Spleen (tissue), 11 donors: ENCODE results near the gene FAS. TPM values are rescaled to one million over a fixed set of nuclear protein-coding genes. Genes with fewer than 3 reads are reported as not detected.

Experiments
- DNase-seq: peaks from one replicate; pipeline ENCODE4 v3.0.0-alpha.2; 2020
- H3K27ac ChIP-seq, 8 donors: fragments of 200-600 bp; sonication (generic) in 7 of 8; 1 replicate in 4 of 8; 2 replicates in 4 of 8; pipeline versions ENCODE4 v1.5.0 to v1.8.0; 2016 to 2021; ENCODE audit warnings: inconsistent platforms in 4 of 8, mild to moderate bottlenecking in 4 of 8, moderate library complexity in 1 of 8
- H3K27me3 ChIP-seq, 7 donors: fragments of 200-600 bp; sonication (generic) in 6 of 7; replicated peaks in 1 of 7; 1 replicate in 4 of 7; 2 replicates in 3 of 7; pipeline versions ENCODE4 v1.5.0 to v1.8.0; 2016 to 2021; ENCODE audit warnings: inconsistent platforms in 3 of 7, mild to moderate bottlenecking in 1 of 7
- H3K36me3 ChIP-seq, 6 donors: fragments of 200-600 bp; sonication (generic) in 5 of 6; 1 replicate in 4 of 6; 2 replicates in 2 of 6; pipeline versions ENCODE4 v1.5.0 to v1.8.0; 2016 to 2021; ENCODE audit warnings: inconsistent platforms in 2 of 6
- H3K4me1 ChIP-seq, 6 donors: fragments of 200-600 bp; sonication (generic) in 5 of 6; 1 replicate in 3 of 6; 2 replicates in 3 of 6; pipeline versions ENCODE4 v1.5.0 to v1.8.0; 2016 to 2021; ENCODE audit warnings: inconsistent platforms in 3 of 6
- H3K4me3 ChIP-seq, 8 donors: fragments of 200-600 bp; sonication (generic) in 7 of 8; 1 replicate in 4 of 8; 2 replicates in 4 of 8; pipeline versions ENCODE4 v1.5.0 to v1.8.0; 2016 to 2021; ENCODE audit warnings: inconsistent platforms in 4 of 8, mild to moderate bottlenecking in 4 of 8, moderate library complexity in 2 of 8
- H3K9me3 ChIP-seq, 8 donors: fragments of 200-600 bp; sonication (generic) in 7 of 8; 1 replicate in 4 of 8; 2 replicates in 4 of 8; pipeline versions ENCODE4 v1.5.0 to v1.8.0; 2016 to 2021; ENCODE audit warnings: inconsistent platforms in 4 of 8
- CTCF ChIP-seq, 11 experiments: fragments of 200-600 bp in 7 of 11; fragments of 450-650 bp in 4 of 11; sonication (generic) in 4 of 11; IDR thresholded peaks in 8 of 11; conservative IDR thresholded peaks in 3 of 11; 1 replicate in 7 of 11; 2 replicates in 4 of 11; pipeline versions ENCODE4 v1.4.0 to v1.8.0; 2016 to 2021; ENCODE audit warnings: antibody characterized with exemption in 11 of 11, inconsistent platforms in 4 of 11, mild to moderate bottlenecking in 1 of 11
- POLR2A ChIP-seq, 3 donors: fragments of 450-650 bp; IDR thresholded peaks; one replicate each; pipeline ENCODE4 v1.5.1; 2017; ENCODE audit warnings: antibody characterized with exemption in 3 of 3, mild to moderate bottlenecking in 1 of 3
- POLR2AphosphoS5 ChIP-seq, 3 donors: sonication (generic); formaldehyde crosslinking; IDR thresholded peaks; one replicate each; pipeline ENCODE4 v1.5.1; 2017; ENCODE audit warnings: antibody characterized with exemption in 3 of 3
- WGBS, 5 donors: extraction: QIAGEN DNeasy Blood & Tissue Kit in 3 of 5; methylation state at CpG; one replicate each; pipeline versions ENCODE4 v1.1.5 to v1.1.7; 2013 to 2018; 5-methylcytosine and 5-hydroxymethylcytosine counted together
- intact Hi-C: fragments of 100-400 bp; cut with DNase I; formaldehyde crosslinking; loops from one replicate; pipeline ENCODE4 v1.15.0; 2023; ENCODE audit warnings: low total_unique reads
- polyA plus RNA-seq, 3 donors: library from polyadenylated mRNA; stranded (reverse); fragments of 200-250 nt; gene quantifications; one replicate each; pipeline ENCODE4 v1.2.1, GENCODE V29; 2013
- total RNA-seq, 7 donors: library from RNA; depleted of rRNA in 3 of 7; stranded (reverse); fragments of >200 nt in 3 of 7; fragmentation: NEBNext Ultra II Directional in 4 of 7; extraction: Animal tissue kit (Norgen Biotek cat#: 25700) in 4 of 7; gene quantifications; one replicate each; pipeline versions ENCODE4 v1.1.0 to v1.2.1, GENCODE V29; 2016 to 2021
- donor health status: healthy with polysubstance abuse.
- donor health status: DM: no; HTN: no; CAD: no; lungs with moderate emphysema.
- donor health status: DM: no; HTN: no; CAD: no.
- donor health status: Bipolar disorder and iron deficiency.
- donor health status: healthy.
- donor health status: DM: no; HTN: no; CAD: no.
- donor health status: DM: yes; HTN: yes; CAD: no.

FAS gene
- total and polyA plus RNA-seq, 10 donors: 7.6 to 50.6 (median 30.6) TPM

GRCh38 chr10:88999625-89000024, 9.0 kb downstream of the FAS start:
- H3K27me3 ChIP-seq: no peaks in the 10 kb centered on the region
- peak overlapping the region in 6 of 8 donors; percentile 31 to 72 (median 63) for H3K27ac ChIP-seq
- peak overlapping the region in 1 of 8 donors; percentile 38 for H3K4me3 ChIP-seq
- peaks cover 0 to 20% (median 0%) of the 10 kb centered on the region in 6 donors for H3K36me3 ChIP-seq
- TF ChIP-seq POLR2A (IDR thresholded peaks at IDR 0.05) (no peak), CTCF (IDR thresholded peaks at IDR 0.05 in 8 of 11, conservative IDR thresholded peaks at IDR 0.05 in 3 of 11) (no peak), POLR2AphosphoS5 (IDR thresholded peaks at IDR 0.05) (no peak)
- DNase-seq: no peak
- 52 to 95% (median 82%) methylated on average over 1 of the region's 1 CpG for WGBS, 5 donors
- intact Hi-C loops: no loop called here
- H3K4me1 ChIP-seq: peaks cover 12 to 91% (median 59%) of the 10 kb centered on the region in 6 donors
- H3K9me3 ChIP-seq: no peaks in the 10 kb centered on the region

- no peak for TF ChIP-seq CTCF (IDR thresholded peaks at IDR 0.05 in 8 of 11, conservative IDR thresholded peaks at IDR 0.05 in 3 of 11)
- TF ChIP-seq POLR2AphosphoS5 (IDR thresholded peaks at IDR 0.05): no peak
- no peak for TF ChIP-seq POLR2A (IDR thresholded peaks at IDR 0.05)
- WGBS, 5 donors: 54 to 67% (median 65%) methylated on average over 5 of the region's 5 CpGs
- DNase-seq: no peak
- Histone ChIP-seq H3K27me3 (no peaks in the 10 kb centered on the region), H3K27ac (peak overlapping the region in 7 of 8 donors; percentile 30 to 72 (median 69)), H3K36me3 (peaks cover 0 to 33% (median 3%) of the 10 kb centered on the region in 6 donors), H3K4me1 (peaks cover 12 to 76% (median 45%) of the 10 kb centered on the region in 6 donors), H3K4me3 (peak overlapping the region in 3 of 8 donors; percentile 2 to 44 (median 18)), H3K9me3 (no peaks in the 10 kb centered on the region)
- intact Hi-C loops: no loop called here
These were observed 10.6 kb downstream of the FAS start for GRCh38 chr10:89001024-89001728.

GRCh38 chr10:89001729-89002072, 11.1 kb downstream of the FAS start:
- intact Hi-C loops: no loop called here
- H3K4me1 ChIP-seq: peaks cover 10 to 71% (median 40%) of the 10 kb centered on the region in 6 donors

More at GRCh38 chr10:89001729-89002072, 11.1 kb downstream of the FAS start:
- Histone ChIP-seq H3K4me3 (no peak overlapping the region), H3K27ac (peak overlapping the region in 6 of 8 donors; percentile 30 to 72 (median 70)), H3K9me3 (no peaks in the 10 kb centered on the region), H3K27me3 (no peaks in the 10 kb centered on the region), H3K36me3 (peaks cover 0 to 33% (median 3%) of the 10 kb centered on the region in 6 donors)
- TF ChIP-seq POLR2AphosphoS5 (IDR thresholded peaks at IDR 0.05) (no peak), POLR2A (IDR thresholded peaks at IDR 0.05) (no peak), CTCF (IDR thresholded peaks at IDR 0.05 in 8 of 11, conservative IDR thresholded peaks at IDR 0.05 in 3 of 11) (no peak)
- DNase-seq: no peak
- WGBS, 5 donors: 60 to 71% (median 67%) methylated on average over 4 of the region's 4 CpGs
